SU-DHL-6 (cell line): ENCODE results near the gene MRPL14.

Experiments used
- EZH2phosphoT487 ChIP-seq: fragments of 200-600 bp; sonication (generic), shearing (Covaris generic); conservative IDR thresholded peaks from 2 replicates; pipeline ENCODE4 v1.6.1; 2018; ENCODE audit warnings: mild to moderate bottlenecking, antibody characterized with exemption, low read length, moderate library complexity, mixed read lengths
- TF ChIP-seq, protein P1 (sequence below): fragments of 200-600 bp; sonication (generic); IDR thresholded peaks from one replicate; pipeline ENCODE4 v1.5.1; 2017; ENCODE audit warnings: antibody characterized with exemption, mild to moderate bottlenecking, low read length, moderate library complexity; ENCODE audit not compliant: insufficient read depth, poor library complexity, severe bottlenecking

GRCh38 chr6:44120692-44121443 lies 6.4 kb downstream of the MRPL14 start:
- TF ChIP-seq, protein P1, sequence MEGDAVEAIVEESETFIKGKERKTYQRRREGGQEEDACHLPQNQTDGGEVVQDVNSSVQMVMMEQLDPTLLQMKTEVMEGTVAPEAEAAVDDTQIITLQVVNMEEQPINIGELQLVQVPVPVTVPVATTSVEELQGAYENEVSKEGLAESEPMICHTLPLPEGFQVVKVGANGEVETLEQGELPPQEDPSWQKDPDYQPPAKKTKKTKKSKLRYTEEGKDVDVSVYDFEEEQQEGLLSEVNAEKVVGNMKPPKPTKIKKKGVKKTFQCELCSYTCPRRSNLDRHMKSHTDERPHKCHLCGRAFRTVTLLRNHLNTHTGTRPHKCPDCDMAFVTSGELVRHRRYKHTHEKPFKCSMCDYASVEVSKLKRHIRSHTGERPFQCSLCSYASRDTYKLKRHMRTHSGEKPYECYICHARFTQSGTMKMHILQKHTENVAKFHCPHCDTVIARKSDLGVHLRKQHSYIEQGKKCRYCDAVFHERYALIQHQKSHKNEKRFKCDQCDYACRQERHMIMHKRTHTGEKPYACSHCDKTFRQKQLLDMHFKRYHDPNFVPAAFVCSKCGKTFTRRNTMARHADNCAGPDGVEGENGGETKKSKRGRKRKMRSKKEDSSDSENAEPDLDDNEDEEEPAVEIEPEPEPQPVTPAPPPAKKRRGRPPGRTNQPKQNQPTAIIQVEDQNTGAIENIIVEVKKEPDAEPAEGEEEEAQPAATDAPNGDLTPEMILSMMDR, result no peak
- TF ChIP-seq EZH2phosphoT487, result no peak
